ENCODE results near the gene MAN2B2. TPM values are rescaled to one million over a fixed set of nuclear protein-coding genes. Genes with fewer than 3 reads are reported as not detected.

Gene MAN2B2
- total RNA-seq, 1 donor from 2014 or later: 4.2 TPM

- Histone ChIP-seq H3K9me3 (ENCODE audit: control insufficient read depth in 3 of 3, low read length in 3 of 3) (no peaks in the 10 kb centered on the region), H3K4me1 (ENCODE audit: control insufficient read depth in 3 of 3, insufficient read depth in 3 of 3, low read length in 3 of 3) (no peaks in the 10 kb centered on the region), H3K27ac (ENCODE audit: low read depth, low read length) (no peak overlapping the region), H3K36me3 (ENCODE audit: control insufficient read depth in 3 of 3, insufficient read depth in 3 of 3, low read length in 3 of 3) (no peaks in the 10 kb centered on the region), H3K9ac (ENCODE audit: low read depth in 1 of 3, low read length in 3 of 3) (no peak overlapping the region), H3K4me3 (ENCODE audit: low read length in 3 of 3) (no peak overlapping the region), H3K27me3 (ENCODE audit: control insufficient read depth in 3 of 3, insufficient read depth in 3 of 3, low read length in 3 of 3) (peaks cover 14 to 33% (median 14%) of the 10 kb centered on the region in 3 donors)
Measured at GRCh38 chr4:6532658-6533057, 42.3 kb upstream of the MAN2B2 start.

- H3K27me3 ChIP-seq (ENCODE audit: control insufficient read depth in 3 of 3, insufficient read depth in 3 of 3, low read length in 3 of 3): peaks cover 19 to 32% (median 25%) of the 10 kb centered on the region in 3 donors
- no peak overlapping the region for H3K9ac ChIP-seq (ENCODE audit: low read depth in 1 of 3, low read length in 3 of 3)
- H3K4me1 ChIP-seq (ENCODE audit: control insufficient read depth in 3 of 3, insufficient read depth in 3 of 3, low read length in 3 of 3): no peaks in the 10 kb centered on the region
- H3K27ac ChIP-seq (ENCODE audit: low read depth, low read length): no peak overlapping the region
- H3K36me3 ChIP-seq (ENCODE audit: control insufficient read depth in 3 of 3, insufficient read depth in 3 of 3, low read length in 3 of 3): no peaks in the 10 kb centered on the region
- H3K4me3 ChIP-seq (ENCODE audit: low read length in 3 of 3): no peak overlapping the region
- no peaks in the 10 kb centered on the region for H3K9me3 ChIP-seq (ENCODE audit: control insufficient read depth in 3 of 3, low read length in 3 of 3)
Measured at GRCh38 chr4:6534050-6534449, 40.9 kb upstream of the MAN2B2 start.

- no peaks in the 10 kb centered on the region for H3K9me3 ChIP-seq (ENCODE audit: control insufficient read depth in 3 of 3, low read length in 3 of 3)
- no peak overlapping the region for H3K9ac ChIP-seq (ENCODE audit: low read depth in 1 of 3, low read length in 3 of 3)
- no peak overlapping the region for H3K4me3 ChIP-seq (ENCODE audit: low read length in 3 of 3)
- peaks cover 25 to 32% (median 31%) of the 10 kb centered on the region in 3 donors for H3K27me3 ChIP-seq (ENCODE audit: control insufficient read depth in 3 of 3, insufficient read depth in 3 of 3, low read length in 3 of 3)
- no peak overlapping the region for H3K27ac ChIP-seq (ENCODE audit: low read depth, low read length)
- no peaks in the 10 kb centered on the region for H3K36me3 ChIP-seq (ENCODE audit: control insufficient read depth in 3 of 3, insufficient read depth in 3 of 3, low read length in 3 of 3)
- H3K4me1 ChIP-seq (ENCODE audit: control insufficient read depth in 3 of 3, insufficient read depth in 3 of 3, low read length in 3 of 3): no peaks in the 10 kb centered on the region
Measured at GRCh38 chr4:6534618-6535328, 40.2 kb upstream of the MAN2B2 start.

GRCh38 chr4:6535329-6535692 lies 39.7 kb upstream of the MAN2B2 start:
- no peaks in the 10 kb centered on the region for H3K4me1 ChIP-seq (ENCODE audit: control insufficient read depth in 3 of 3, insufficient read depth in 3 of 3, low read length in 3 of 3)
- H3K27ac ChIP-seq (ENCODE audit: low read depth, low read length): no peak overlapping the region
- peaks cover 26 to 34% (median 26%) of the 10 kb centered on the region in 3 donors for H3K27me3 ChIP-seq (ENCODE audit: control insufficient read depth in 3 of 3, insufficient read depth in 3 of 3, low read length in 3 of 3)
- H3K9ac ChIP-seq (ENCODE audit: low read depth in 1 of 3, low read length in 3 of 3): no peak overlapping the region
- peaks cover 0 to 3% (median 0%) of the 10 kb centered on the region in 3 donors for H3K9me3 ChIP-seq (ENCODE audit: control insufficient read depth in 3 of 3, low read length in 3 of 3)
- H3K4me3 ChIP-seq (ENCODE audit: low read length in 3 of 3): no peak overlapping the region
- no peaks in the 10 kb centered on the region for H3K36me3 ChIP-seq (ENCODE audit: control insufficient read depth in 3 of 3, insufficient read depth in 3 of 3, low read length in 3 of 3)

GRCh38 chr4:6535706-6536105 lies 39.3 kb upstream of the MAN2B2 start:
- Histone ChIP-seq H3K4me1 (ENCODE audit: control insufficient read depth in 3 of 3, insufficient read depth in 3 of 3, low read length in 3 of 3) (no peaks in the 10 kb centered on the region), H3K27me3 (ENCODE audit: control insufficient read depth in 3 of 3, insufficient read depth in 3 of 3, low read length in 3 of 3) (peaks cover 23 to 33% (median 24%) of the 10 kb centered on the region in 3 donors)

GRCh38 chr4:6538111-6538510 lies 36.9 kb upstream of the MAN2B2 start:
- Histone ChIP-seq H3K4me1 (ENCODE audit: control insufficient read depth in 3 of 3, insufficient read depth in 3 of 3, low read length in 3 of 3) (no peaks in the 10 kb centered on the region), H3K27ac (ENCODE audit: low read depth, low read length) (no peak overlapping the region), H3K9me3 (ENCODE audit: control insufficient read depth in 3 of 3, low read length in 3 of 3) (peaks cover 0 to 6% (median 5%) of the 10 kb centered on the region in 3 donors), H3K9ac (ENCODE audit: low read depth in 1 of 3, low read length in 3 of 3) (no peak overlapping the region), H3K36me3 (ENCODE audit: control insufficient read depth in 3 of 3, insufficient read depth in 3 of 3, low read length in 3 of 3) (no peaks in the 10 kb centered on the region), H3K27me3 (ENCODE audit: control insufficient read depth in 3 of 3, insufficient read depth in 3 of 3, low read length in 3 of 3) (peaks cover 15 to 27% (median 19%) of the 10 kb centered on the region in 3 donors), H3K4me3 (ENCODE audit: low read length in 3 of 3) (no peak overlapping the region)

More at GRCh38 chr4:6535706-6536105, 39.3 kb upstream of the MAN2B2 start:
- no peak overlapping the region for H3K9ac ChIP-seq (ENCODE audit: low read depth in 1 of 3, low read length in 3 of 3)
- peaks cover 0 to 6% (median 1%) of the 10 kb centered on the region in 3 donors for H3K9me3 ChIP-seq (ENCODE audit: control insufficient read depth in 3 of 3, low read length in 3 of 3)
- no peak overlapping the region for H3K4me3 ChIP-seq (ENCODE audit: low read length in 3 of 3)
- no peaks in the 10 kb centered on the region for H3K36me3 ChIP-seq (ENCODE audit: control insufficient read depth in 3 of 3, insufficient read depth in 3 of 3, low read length in 3 of 3)
- H3K27ac ChIP-seq (ENCODE audit: low read depth, low read length): no peak overlapping the region

- peaks cover 12 to 22% (median 19%) of the 10 kb centered on the region in 3 donors for H3K27me3 ChIP-seq (ENCODE audit: control insufficient read depth in 3 of 3, insufficient read depth in 3 of 3, low read length in 3 of 3)
- no peak overlapping the region for H3K9ac ChIP-seq (ENCODE audit: low read depth in 1 of 3, low read length in 3 of 3)
- H3K4me1 ChIP-seq (ENCODE audit: control insufficient read depth in 3 of 3, insufficient read depth in 3 of 3, low read length in 3 of 3): no peaks in the 10 kb centered on the region
- H3K9me3 ChIP-seq (ENCODE audit: control insufficient read depth in 3 of 3, low read length in 3 of 3): peaks cover 0 to 6% (median 5%) of the 10 kb centered on the region in 3 donors
- no peak overlapping the region for H3K4me3 ChIP-seq (ENCODE audit: low read length in 3 of 3)
- no peak overlapping the region for H3K27ac ChIP-seq (ENCODE audit: low read depth, low read length)
- no peaks in the 10 kb centered on the region for H3K36me3 ChIP-seq (ENCODE audit: control insufficient read depth in 3 of 3, insufficient read depth in 3 of 3, low read length in 3 of 3)
Measured at GRCh38 chr4:6538575-6538974, 36.4 kb upstream of the MAN2B2 start.

- Histone ChIP-seq H3K4me1 (ENCODE audit: control insufficient read depth in 3 of 3, insufficient read depth in 3 of 3, low read length in 3 of 3) (no peaks in the 10 kb centered on the region), H3K4me3 (ENCODE audit: low read length in 3 of 3) (no peak overlapping the region), H3K9me3 (ENCODE audit: control insufficient read depth in 3 of 3, low read length in 3 of 3) (peaks cover 0 to 6% (median 5%) of the 10 kb centered on the region in 3 donors), H3K27ac (ENCODE audit: low read depth, low read length) (no peak overlapping the region), H3K36me3 (ENCODE audit: control insufficient read depth in 3 of 3, insufficient read depth in 3 of 3, low read length in 3 of 3) (no peaks in the 10 kb centered on the region), H3K9ac (ENCODE audit: low read depth in 1 of 3, low read length in 3 of 3) (no peak overlapping the region), H3K27me3 (ENCODE audit: control insufficient read depth in 3 of 3, insufficient read depth in 3 of 3, low read length in 3 of 3) (peaks cover 14 to 27% (median 19%) of the 10 kb centered on the region in 3 donors)
Measured at GRCh38 chr4:6539009-6539764, 35.8 kb upstream of the MAN2B2 start.

- Histone ChIP-seq H3K36me3 (ENCODE audit: control insufficient read depth in 3 of 3, insufficient read depth in 3 of 3, low read length in 3 of 3) (no peaks in the 10 kb centered on the region), H3K9ac (ENCODE audit: low read depth in 1 of 3, low read length in 3 of 3) (no peak overlapping the region), H3K9me3 (ENCODE audit: control insufficient read depth in 3 of 3, low read length in 3 of 3) (peaks cover 0 to 6% (median 5%) of the 10 kb centered on the region in 3 donors), H3K4me1 (ENCODE audit: control insufficient read depth in 3 of 3, insufficient read depth in 3 of 3, low read length in 3 of 3) (no peaks in the 10 kb centered on the region), H3K4me3 (ENCODE audit: low read length in 3 of 3) (no peak overlapping the region), H3K27me3 (ENCODE audit: control insufficient read depth in 3 of 3, insufficient read depth in 3 of 3, low read length in 3 of 3) (peaks cover 12 to 27% (median 14%) of the 10 kb centered on the region in 3 donors), H3K27ac (ENCODE audit: low read depth, low read length) (no peak overlapping the region)
Measured at GRCh38 chr4:6540879-6541278, 34.1 kb upstream of the MAN2B2 start.

- Histone ChIP-seq H3K27me3 (ENCODE audit: control insufficient read depth in 3 of 3, insufficient read depth in 3 of 3, low read length in 3 of 3) (peaks cover 15 to 32% (median 16%) of the 10 kb centered on the region in 3 donors), H3K36me3 (ENCODE audit: control insufficient read depth in 3 of 3, insufficient read depth in 3 of 3, low read length in 3 of 3) (no peaks in the 10 kb centered on the region), H3K9me3 (ENCODE audit: control insufficient read depth in 3 of 3, low read length in 3 of 3) (peaks cover 0 to 6% (median 5%) of the 10 kb centered on the region in 3 donors), H3K4me3 (ENCODE audit: low read length in 3 of 3) (no peak overlapping the region), H3K9ac (ENCODE audit: low read depth in 1 of 3, low read length in 3 of 3) (no peak overlapping the region), H3K4me1 (ENCODE audit: control insufficient read depth in 3 of 3, insufficient read depth in 3 of 3, low read length in 3 of 3) (no peaks in the 10 kb centered on the region), H3K27ac (ENCODE audit: low read depth, low read length) (no peak overlapping the region)
Measured at GRCh38 chr4:6541789-6542188, 33.2 kb upstream of the MAN2B2 start.
